GM19023 (cell line): ENCODE data around the gene SPINK9.
"Not testable (repeated sequence)": the region's sequence is repeated elsewhere in the genome, so short reads cannot be mapped to it uniquely, and the experiment has no call there.

Source experiments
- ATAC-seq: cut with Tn5 transposase; IDR thresholded peaks from one replicate; pipeline ENCODE4 v1.9.1; 2021; ENCODE audit warnings: mild to moderate bottlenecking, moderate library complexity; ENCODE audit not compliant: unreplicated experiment

SPINK9 gene

GRCh38 chr5:148335259-148335658, at the start of gene SPINK9:
TSS of gene SPINK9 (plus strand) at chr5:148335559. CDS start at chr5:148335614, 55 bp downstream.
- ATAC-seq = no peak

- no peak for ATAC-seq
These were observed 44.8 kb upstream of the SPINK9 start for GRCh38 chr5:148290271-148291195.

- no peak for ATAC-seq
These were observed 37.6 kb upstream of the SPINK9 start for GRCh38 chr5:148297731-148298130.

GRCh38 chr5:148306446-148306845, 28.9 kb upstream of the SPINK9 start:
- ATAC-seq = no peak

GRCh38 chr5:148309019-148309418, 26.3 kb upstream of the SPINK9 start:
- ATAC-seq = no peak

GRCh38 chr5:148309746-148310145, 25.6 kb upstream of the SPINK9 start:
- ATAC-seq = no peak

GRCh38 chr5:148311484-148311883, 23.9 kb upstream of the SPINK9 start:
- no peak for ATAC-seq

- no peak for ATAC-seq
These were observed 23.2 kb upstream of the SPINK9 start, which contains the start of gene SPINK7 for GRCh38 chr5:148312153-148312552. TSS of gene SPINK7 (plus strand) at chr5:148312423. CDS start at chr5:148312484, 61 bp downstream.

- no peak for ATAC-seq
These were observed 21.2 kb upstream of the SPINK9 start for GRCh38 chr5:148314187-148314586.

- ATAC-seq = no peak
These were observed 20.6 kb upstream of the SPINK9 start for GRCh38 chr5:148314731-148315130.

- not testable (repeated sequence) for ATAC-seq
These were observed 15.1 kb upstream of the SPINK9 start for GRCh38 chr5:148320011-148320963.

GRCh38 chr5:148333262-148333849, 2.0 kb upstream of the SPINK9 start:
- no peak for ATAC-seq

- ATAC-seq = no peak
These were observed 1.5 kb downstream of the SPINK9 start for GRCh38 chr5:148336704-148337435.

GRCh38 chr5:148342371-148343045, 7.1 kb downstream of the SPINK9 start:
- ATAC-seq = no peak

- ATAC-seq = no peak
These were observed 7.7 kb downstream of the SPINK9 start for GRCh38 chr5:148343046-148343407.

- ATAC-seq = no peak
These were observed 8.5 kb downstream of the SPINK9 start for GRCh38 chr5:148343603-148344487.

- ATAC-seq = no peak
These were observed 12.3 kb downstream of the SPINK9 start for GRCh38 chr5:148347706-148348105.

GRCh38 chr5:148352696-148353095, 17.3 kb downstream of the SPINK9 start:
- ATAC-seq = no peak

- ATAC-seq = no peak
These were observed 18.3 kb downstream of the SPINK9 start for GRCh38 chr5:148353634-148354033.
